Stimulated activated naive CD4-positive, alpha-beta T cell treated with Interleukin-2 at 50 U/mL for 16 hours (primary cell): ENCODE data around the gene S100A11.

ENCODE experiments used
- DNase-seq: peaks from one replicate; lab custom pipeline; 2025; lab: John Stamatoyannopoulos, UW

S100A11 gene

GRCh38 chr1:151984313-151984956, 52.4 kb downstream of the S100A11 start:
- DNase-seq = peak; percentile 4
